H7 (cell line): ENCODE data around the gene KCMF1. TPM values are rescaled to one million over a fixed set of nuclear protein-coding genes. Genes with fewer than 3 reads are reported as not detected.

Experiments used
- DNase-seq: peaks from one replicate; pipeline ENCODE4 v3.0.0; 2012
- H3K27me3 ChIP-seq: 2 replicates; pipeline ENCODE4 v1.6.0; 2011; ENCODE audit warnings: mild to moderate bottlenecking, low read length; ENCODE audit not compliant: control insufficient read depth, insufficient read depth
- H3K36me3 ChIP-seq: replicated peaks from 2 replicates; pipeline ENCODE4 v1.5.1; 2011; ENCODE audit warnings: low read length; ENCODE audit not compliant: control insufficient read depth, insufficient read depth
- H3K4me3 ChIP-seq: 2 replicates; pipeline ENCODE4 v1.5.1; 2011; ENCODE audit warnings: low read depth, mild to moderate bottlenecking, control low read depth, low read length, moderate library complexity; ENCODE audit not compliant: insufficient read depth
- total RNA-seq: library from RNA; depleted of rRNA; stranded (reverse); fragments of >200 nt; shearing (Covaris generic); gene quantifications from 2 replicates; pipeline ENCODE4 v1.2.3, GENCODE V29; 2014

KCMF1 gene
- total RNA-seq, 1 experiment from 2014 or later, result 108 TPM

- no peak for DNase-seq
- H3K27me3 ChIP-seq, result no peaks in the 10 kb centered on the region
- no peaks in the 10 kb centered on the region for H3K36me3 ChIP-seq
- no peak overlapping the region for H3K4me3 ChIP-seq
Observed at GRCh38 chr2:85015653-85016360, 44.8 kb downstream of the KCMF1 start.

- Histone ChIP-seq H3K4me3 (no peak overlapping the region), H3K36me3 (no peaks in the 10 kb centered on the region), H3K27me3 (no peaks in the 10 kb centered on the region)
- DNase-seq, result no peak
Observed at GRCh38 chr2:85016446-85016845, 45.5 kb downstream of the KCMF1 start.

- no peaks in the 10 kb centered on the region for H3K36me3 ChIP-seq
- H3K4me3 ChIP-seq, result no peak overlapping the region
- no peaks in the 10 kb centered on the region for H3K27me3 ChIP-seq
- DNase-seq, result peak; percentile 38
Observed at GRCh38 chr2:85017411-85018048, 46.6 kb downstream of the KCMF1 start.

- H3K4me3 ChIP-seq, result no peak overlapping the region
- no peak for DNase-seq
- H3K36me3 ChIP-seq, result no peaks in the 10 kb centered on the region
- H3K27me3 ChIP-seq, result no peaks in the 10 kb centered on the region
Observed at GRCh38 chr2:85018049-85018447, 47.1 kb downstream of the KCMF1 start.

GRCh38 chr2:85019121-85019520 lies 48.2 kb downstream of the KCMF1 start:
- no peak overlapping the region for H3K4me3 ChIP-seq
- no peak for DNase-seq
- H3K36me3 ChIP-seq, result no peaks in the 10 kb centered on the region
- H3K27me3 ChIP-seq, result no peaks in the 10 kb centered on the region

GRCh38 chr2:85022232-85022631 lies 51.3 kb downstream of the KCMF1 start:
- no peaks in the 10 kb centered on the region for H3K36me3 ChIP-seq
- no peaks in the 10 kb centered on the region for H3K27me3 ChIP-seq
- no peak for DNase-seq
- H3K4me3 ChIP-seq, result no peak overlapping the region

- no peak for DNase-seq
- Histone ChIP-seq H3K27me3 (no peaks in the 10 kb centered on the region), H3K36me3 (peaks cover 2% of the 10 kb centered on the region; the same call in 1 of the 2 replicates), H3K4me3 (no peak overlapping the region)
Observed at GRCh38 chr2:85024372-85025047, 53.5 kb downstream of the KCMF1 start.

GRCh38 chr2:85032621-85033020 lies 61.7 kb downstream of the KCMF1 start:
- Histone ChIP-seq H3K36me3 (peaks cover 7% of the 10 kb centered on the region), H3K27me3 (no peaks in the 10 kb centered on the region)
- DNase-seq, result no peak

GRCh38 chr2:85033388-85033787 lies 62.4 kb downstream of the KCMF1 start:
- H3K36me3 ChIP-seq, result peaks cover 7% of the 10 kb centered on the region
- no peak for DNase-seq

More at GRCh38 chr2:85032621-85033020, 61.7 kb downstream of the KCMF1 start:
- no peak overlapping the region for H3K4me3 ChIP-seq

GRCh38 chr2:85034158-85034557 lies 63.2 kb downstream of the KCMF1 start:
- Histone ChIP-seq H3K36me3 (peaks cover 6% of the 10 kb centered on the region), H3K27me3 (no peaks in the 10 kb centered on the region), H3K4me3 (no peak overlapping the region)
- DNase-seq, result no peak

More at GRCh38 chr2:85033388-85033787, 62.4 kb downstream of the KCMF1 start:
- Histone ChIP-seq H3K27me3 (no peaks in the 10 kb centered on the region), H3K4me3 (no peak overlapping the region)

- Histone ChIP-seq H3K36me3 (peaks cover 7% of the 10 kb centered on the region), H3K27me3 (no peaks in the 10 kb centered on the region), H3K4me3 (no peak overlapping the region)
- DNase-seq, result no peak
Observed at GRCh38 chr2:85037622-85038021, 66.7 kb downstream of the KCMF1 start.

- no peak for DNase-seq
- peaks cover 12% of the 10 kb centered on the region for H3K36me3 ChIP-seq
- H3K4me3 ChIP-seq, result no peak overlapping the region
- H3K27me3 ChIP-seq, result no peaks in the 10 kb centered on the region
Observed at GRCh38 chr2:85042330-85042729, 71.4 kb downstream of the KCMF1 start.

- Histone ChIP-seq H3K27me3 (no peaks in the 10 kb centered on the region), H3K36me3 (peaks cover 18% of the 10 kb centered on the region), H3K4me3 (no peak overlapping the region)
- DNase-seq, result no peak
Observed at GRCh38 chr2:85048534-85048933, 77.6 kb downstream of the KCMF1 start.

GRCh38 chr2:85049236-85049635 lies 78.3 kb downstream of the KCMF1 start:
- DNase-seq, result no peak
- Histone ChIP-seq H3K27me3 (no peaks in the 10 kb centered on the region), H3K4me3 (no peak overlapping the region), H3K36me3 (peaks cover 18% of the 10 kb centered on the region)

- Histone ChIP-seq H3K27me3 (no peaks in the 10 kb centered on the region), H3K36me3 (peaks cover 10% of the 10 kb centered on the region), H3K4me3 (no peak overlapping the region)
- no peak for DNase-seq
Observed at GRCh38 chr2:85053802-85054201, 82.8 kb downstream of the KCMF1 start.
